WTC11 (cell line): ENCODE data around the gene ACADL.

ENCODE experiments used
- CTCF ChIP-seq: fragments of 200-600 bp; IDR thresholded peaks from 2 replicates; pipeline ENCODE4 v1.8.0; 2022; ENCODE audit warnings: antibody characterized with exemption
- ZNF121 ChIP-seq: sonication (generic); formaldehyde crosslinking; IDR thresholded peaks from 2 replicates; pipeline ENCODE4 v1.8.0; 2023; ENCODE audit warnings: missing genetic modification reagents
- ZNF232 ChIP-seq: sonication (generic); formaldehyde crosslinking; IDR thresholded peaks from 2 replicates; pipeline ENCODE4 v1.8.0; 2022; ENCODE audit warnings: mild to moderate bottlenecking, missing genetic modification reagents
- ZNF416 ChIP-seq: fragments of 250-450 bp; sonication (Bioruptor Pico); IDR thresholded peaks from 2 replicates; pipeline ENCODE4 v1.9.0; 2021; ENCODE audit warnings: mild to moderate bottlenecking, inconsistent platforms

GRCh38 chr2:210215120-210215519 is 10.1 kb downstream of the ACADL start:
- TF ChIP-seq ZNF416 (CRISPR knock-in tag) (no peak), ZNF121 (CRISPR knock-in tag) (no peak), ZNF232 (CRISPR knock-in tag) (no peak), CTCF (no peak)
